HL-60/S4 treated with phorbol 12-myristate 13-acetate at 8.2 ng/mL for 4 days and 3 days (cell line): ENCODE results near the gene APOBEC2.

Experiments used
- in situ Hi-C: fragments of 300-500 bp; cut with MboI; formaldehyde crosslinking; loops from 2 replicates; pipeline ENCODE4 v1.15.0; 2022; ENCODE audit warnings: low sequenced_read_pairs

Gene APOBEC2

DNA sequence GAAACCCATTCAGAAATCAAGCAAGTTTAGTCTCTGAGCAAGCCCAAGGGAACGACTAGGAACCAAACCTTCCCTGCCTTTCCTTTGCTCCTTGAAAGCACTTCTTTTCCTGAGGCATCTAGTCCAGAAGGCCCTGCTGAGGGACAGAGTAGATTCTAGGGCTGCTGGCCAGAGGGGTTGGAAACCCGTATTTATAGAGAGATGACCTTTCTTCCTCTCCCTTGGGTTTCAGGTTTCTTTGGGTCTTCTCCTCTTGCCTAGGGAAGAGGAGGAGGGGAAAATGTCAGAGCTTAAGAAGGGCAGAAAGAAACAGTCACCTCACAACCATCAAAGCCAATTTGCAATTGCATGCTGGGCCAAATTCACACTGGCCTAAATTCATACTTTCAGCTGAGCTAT is 5.8 kb downstream of the APOBEC2 start:
- in situ Hi-C loops, result no loop called here

DNA sequence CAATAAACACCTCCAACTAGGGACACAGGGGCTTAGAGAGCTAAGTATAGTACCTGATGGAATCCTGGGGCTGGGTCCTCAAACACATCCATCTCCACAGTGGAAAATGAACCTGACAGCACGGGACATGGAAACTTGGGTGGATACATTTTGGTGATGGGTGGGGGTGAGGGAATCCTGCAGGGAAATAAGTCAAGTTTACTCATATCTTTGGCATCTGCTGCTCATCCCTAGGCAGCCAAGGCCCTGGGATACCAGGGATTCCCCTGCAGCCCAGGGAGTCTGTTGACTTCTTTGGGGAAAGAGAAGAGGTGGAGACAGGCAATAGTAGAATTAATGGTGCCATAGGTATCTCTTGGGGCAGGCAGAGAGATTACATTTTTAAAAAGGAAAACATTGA is 6.6 kb downstream of the APOBEC2 start:
- in situ Hi-C loops, result no loop called here

GRCh38 chr6:41061196-41061726 is 8.3 kb downstream of the APOBEC2 start:
- in situ Hi-C loops, result no loop called here

GRCh38 chr6:41062056-41062455 is 9.1 kb downstream of the APOBEC2 start:
- in situ Hi-C loops, result no loop called here

GRCh38 chr6:41063884-41064285 is 10.9 kb downstream of the APOBEC2 start:
- in situ Hi-C loops, result no loop called here

- in situ Hi-C loops, result no loop called here
Measured at GRCh38 chr6:41064841-41065240, 11.8 kb downstream of the APOBEC2 start.

GRCh38 chr6:41065550-41066026 is 12.6 kb downstream of the APOBEC2 start:
- in situ Hi-C loops, result no loop called here

DNA sequence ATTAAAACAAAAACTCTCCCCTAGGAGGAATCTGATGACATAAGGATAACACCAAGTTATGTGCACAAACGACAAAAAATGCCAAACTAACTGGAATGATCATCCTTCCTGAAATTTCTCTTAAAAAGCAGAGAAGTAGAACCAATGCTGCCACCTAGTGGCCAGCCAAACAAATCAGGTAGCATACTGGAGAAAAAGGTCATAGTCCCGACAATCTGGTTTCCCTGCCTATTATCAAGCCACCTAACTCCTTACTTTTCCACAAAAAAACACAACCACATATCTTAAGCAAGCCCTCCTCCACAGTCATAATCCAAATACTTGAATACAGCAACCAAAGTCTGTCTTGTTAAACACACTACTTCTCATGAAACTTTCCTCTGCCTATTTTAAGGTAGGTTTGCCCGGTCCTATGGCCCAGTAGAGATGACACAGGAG is 13.9 kb downstream of the APOBEC2 start:
- in situ Hi-C loops, result no loop called here

- in situ Hi-C loops, result no loop called here
Measured at GRCh38 chr6:41071501-41071922, 18.5 kb downstream of the APOBEC2 start.

- in situ Hi-C loops, result no loop called here
Measured at GRCh38 chr6:41071923-41072835, 19.2 kb downstream of the APOBEC2 start, which contains the start of gene OARD1. Gene OARD1, minus strand, starts transcription at chr6:41072356. Its CDS starts 722 bp downstream, at chr6:41071634.

DNA sequence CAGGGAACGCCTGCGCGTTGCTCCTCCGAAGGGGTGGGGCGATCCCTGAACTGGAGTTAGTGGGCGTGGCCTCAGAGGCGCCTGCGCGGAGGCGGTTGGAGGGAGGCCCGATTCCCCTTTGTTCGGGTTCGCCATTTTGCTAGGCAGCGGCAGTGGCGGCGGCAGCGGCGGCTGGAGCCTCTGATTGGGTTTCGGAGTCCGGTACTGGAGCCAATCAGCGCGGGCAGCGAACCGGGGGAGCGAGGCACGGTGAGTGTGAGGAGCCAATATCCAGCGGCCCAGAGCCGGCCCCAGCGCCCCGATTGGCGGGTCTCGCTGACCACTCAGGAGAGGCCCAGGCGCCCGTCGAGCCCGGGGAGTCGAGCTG is 19.8 kb downstream of the APOBEC2 start, which contains the start of gene NFYA:
Gene NFYA (plus strand): TSS at position 139 of the 367 bp plus-strand sequence. CDS start 6,116 bp downstream, outside the sequence.
- in situ Hi-C loops, result no loop called here

- in situ Hi-C loops, result no loop called here
Measured at GRCh38 chr6:41073203-41073967, 20.4 kb downstream of the APOBEC2 start.

- in situ Hi-C loops, result no loop called here
Measured at GRCh38 chr6:41073968-41074691, 21.1 kb downstream of the APOBEC2 start.

DNA sequence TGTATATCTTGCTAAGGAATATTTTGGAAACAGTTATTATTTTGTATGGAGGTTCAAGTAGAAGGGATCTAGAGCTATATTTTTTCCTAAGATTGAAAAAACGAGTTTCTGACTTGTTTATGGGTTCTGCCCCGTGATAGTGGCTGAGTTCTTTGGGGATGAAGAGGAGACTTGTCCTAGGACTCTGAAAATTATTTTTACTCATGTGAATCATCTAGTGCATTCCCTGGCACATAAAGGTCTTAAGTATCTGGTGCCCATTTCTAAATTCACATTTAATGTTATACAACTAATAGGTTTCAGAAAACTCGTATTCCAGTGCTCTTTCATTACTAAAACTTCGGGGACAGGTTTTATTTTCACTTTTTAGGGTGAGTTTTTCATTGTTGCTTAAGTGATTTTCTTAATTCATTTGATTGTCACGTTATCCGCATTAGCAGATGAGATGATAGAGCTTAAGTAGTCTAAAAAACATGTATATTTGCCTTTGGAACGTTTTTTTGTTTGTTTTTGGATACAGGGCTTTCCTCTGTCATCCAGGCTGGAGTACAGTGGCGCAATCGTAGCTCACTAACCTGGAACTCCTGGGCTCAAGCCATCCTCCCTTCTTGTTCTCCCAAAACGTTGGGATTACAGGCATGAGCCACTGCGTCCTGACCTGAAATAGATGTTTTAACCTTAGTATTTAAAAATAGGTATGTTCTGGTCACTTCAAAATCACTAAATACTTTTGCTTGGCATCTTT is 21.9 kb downstream of the APOBEC2 start:
- in situ Hi-C loops, result loop anchor here (25.0 kb wide), 1 partner anchor 112 kb away; no protein-coding TSS in a partner anchor

- in situ Hi-C loops, result loop anchor here (25.0 kb wide), 1 partner anchor 111 kb away; no protein-coding TSS in a partner anchor
Measured at GRCh38 chr6:41075651-41076626, 22.9 kb downstream of the APOBEC2 start.

DNA sequence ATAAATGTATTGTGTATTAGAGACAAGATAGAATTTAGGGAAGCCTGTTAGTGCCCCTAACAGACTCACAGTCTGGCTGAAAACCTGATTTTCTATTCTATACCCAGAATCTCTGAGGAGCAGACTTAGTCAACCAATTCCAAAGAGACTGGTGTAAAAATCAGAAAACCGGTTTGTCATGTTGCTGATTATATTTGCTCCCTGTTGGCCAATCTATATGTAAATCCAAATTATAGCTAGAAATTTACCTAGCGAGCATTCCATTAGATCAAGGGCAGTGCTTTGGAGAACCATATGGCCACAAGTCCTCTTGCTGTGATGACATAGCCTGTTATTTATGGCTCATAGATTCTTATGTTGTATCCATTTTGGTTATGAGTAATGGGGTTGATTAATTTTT is 24.5 kb downstream of the APOBEC2 start:
- in situ Hi-C loops, result loop anchor here (25.0 kb wide), 1 partner anchor 110 kb away; no protein-coding TSS in a partner anchor

DNA sequence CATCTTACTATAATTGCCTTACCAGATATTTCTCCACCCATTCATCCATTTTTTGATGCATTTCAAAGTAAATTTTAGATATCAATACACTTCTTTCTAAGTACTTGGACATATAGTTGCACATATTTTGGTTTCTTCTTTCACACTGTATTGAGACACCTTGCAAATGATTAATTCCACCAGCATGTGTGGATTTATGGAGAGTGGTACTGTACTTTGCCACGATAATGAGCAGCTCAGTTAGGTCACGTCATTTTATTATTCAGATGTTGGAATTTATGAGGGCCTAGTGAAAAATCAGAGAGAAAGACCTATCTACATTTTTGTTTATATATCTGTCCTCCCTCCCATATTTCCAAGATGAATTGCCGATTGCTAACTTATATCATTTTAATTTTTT is 25.1 kb downstream of the APOBEC2 start:
- in situ Hi-C loops, result loop anchor here (25.0 kb wide), 1 partner anchor 109 kb away; no protein-coding TSS in a partner anchor

GRCh38 chr6:41079080-41079479 is 26.1 kb downstream of the APOBEC2 start:
- in situ Hi-C loops, result loop anchor here (25.0 kb wide), 1 partner anchor 108 kb away; no protein-coding TSS in a partner anchor
